ENCODE results near the gene KRTAP10-10.
"Not testable (repeated sequence)": the region's sequence is repeated elsewhere in the genome, so short reads cannot be mapped to it uniquely, and the experiment has no call there.

GRCh38 chr21:44610157-44610843, 26.9 kb upstream of the KRTAP10-10 start:
- TF ChIP-seq CTCF (conservative IDR thresholded peaks at IDR 0.05 in 1 of 2, IDR thresholded peaks at IDR 0.05 in 1 of 2; ENCODE audit: low read depth in 1 of 2, low read length in 2 of 2); EZH2 (IDR thresholded peaks at IDR 0.05; ENCODE audit: low read length, missing control alignments): not testable (repeated sequence)

All from fibroblast of lung (primary cell).